HG03460 (cell line): ENCODE measurements around the gene ARHGAP23.

Experiments used
- ATAC-seq: cut with Tn5 transposase; IDR thresholded peaks from one replicate; pipeline ENCODE4 v1.9.1; 2021; ENCODE audit not compliant: unreplicated experiment

ARHGAP23 gene, protein sequence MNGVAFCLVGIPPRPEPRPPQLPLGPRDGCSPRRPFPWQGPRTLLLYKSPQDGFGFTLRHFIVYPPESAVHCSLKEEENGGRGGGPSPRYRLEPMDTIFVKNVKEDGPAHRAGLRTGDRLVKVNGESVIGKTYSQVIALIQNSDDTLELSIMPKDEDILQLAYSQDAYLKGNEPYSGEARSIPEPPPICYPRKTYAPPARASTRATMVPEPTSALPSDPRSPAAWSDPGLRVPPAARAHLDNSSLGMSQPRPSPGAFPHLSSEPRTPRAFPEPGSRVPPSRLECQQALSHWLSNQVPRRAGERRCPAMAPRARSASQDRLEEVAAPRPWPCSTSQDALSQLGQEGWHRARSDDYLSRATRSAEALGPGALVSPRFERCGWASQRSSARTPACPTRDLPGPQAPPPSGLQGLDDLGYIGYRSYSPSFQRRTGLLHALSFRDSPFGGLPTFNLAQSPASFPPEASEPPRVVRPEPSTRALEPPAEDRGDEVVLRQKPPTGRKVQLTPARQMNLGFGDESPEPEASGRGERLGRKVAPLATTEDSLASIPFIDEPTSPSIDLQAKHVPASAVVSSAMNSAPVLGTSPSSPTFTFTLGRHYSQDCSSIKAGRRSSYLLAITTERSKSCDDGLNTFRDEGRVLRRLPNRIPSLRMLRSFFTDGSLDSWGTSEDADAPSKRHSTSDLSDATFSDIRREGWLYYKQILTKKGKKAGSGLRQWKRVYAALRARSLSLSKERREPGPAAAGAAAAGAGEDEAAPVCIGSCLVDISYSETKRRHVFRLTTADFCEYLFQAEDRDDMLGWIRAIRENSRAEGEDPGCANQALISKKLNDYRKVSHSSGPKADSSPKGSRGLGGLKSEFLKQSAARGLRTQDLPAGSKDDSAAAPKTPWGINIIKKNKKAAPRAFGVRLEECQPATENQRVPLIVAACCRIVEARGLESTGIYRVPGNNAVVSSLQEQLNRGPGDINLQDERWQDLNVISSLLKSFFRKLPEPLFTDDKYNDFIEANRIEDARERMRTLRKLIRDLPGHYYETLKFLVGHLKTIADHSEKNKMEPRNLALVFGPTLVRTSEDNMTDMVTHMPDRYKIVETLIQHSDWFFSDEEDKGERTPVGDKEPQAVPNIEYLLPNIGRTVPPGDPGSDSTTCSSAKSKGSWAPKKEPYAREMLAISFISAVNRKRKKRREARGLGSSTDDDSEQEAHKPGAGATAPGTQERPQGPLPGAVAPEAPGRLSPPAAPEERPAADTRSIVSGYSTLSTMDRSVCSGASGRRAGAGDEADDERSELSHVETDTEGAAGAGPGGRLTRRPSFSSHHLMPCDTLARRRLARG (N-terminal part only)

DNA sequence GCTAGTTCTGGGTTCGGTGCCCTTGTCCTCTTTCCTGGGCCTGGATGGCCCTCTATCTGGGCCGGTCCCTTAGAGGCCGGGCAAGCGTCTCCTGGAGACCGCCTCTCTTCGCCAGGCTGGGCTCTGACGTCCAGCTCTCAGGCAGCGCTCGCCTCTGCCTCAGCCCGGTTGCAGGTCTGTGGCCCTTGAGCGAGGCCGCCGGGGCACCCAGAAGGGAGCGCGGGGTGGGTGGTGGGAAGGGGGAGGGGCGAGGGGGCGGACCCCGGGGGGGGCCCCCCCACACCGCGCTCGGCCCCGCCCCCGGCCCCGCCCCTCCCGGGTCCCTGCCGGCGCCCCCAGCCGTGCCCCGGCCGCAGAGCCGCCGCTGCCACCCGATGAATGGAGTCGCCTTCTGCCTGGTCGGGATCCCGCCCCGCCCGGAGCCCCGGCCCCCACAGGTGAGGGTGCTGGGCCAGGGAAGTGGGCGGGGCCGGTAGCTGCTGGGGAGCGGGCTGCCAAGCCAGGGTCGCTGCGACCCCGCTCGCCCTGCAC lies at the start of gene ARHGAP23:
Gene ARHGAP23 (plus strand): TSS at position 353 of the 531 bp plus-strand sequence. CDS start 22 bp downstream, at position 375.
- ATAC-seq: no peak

DNA sequence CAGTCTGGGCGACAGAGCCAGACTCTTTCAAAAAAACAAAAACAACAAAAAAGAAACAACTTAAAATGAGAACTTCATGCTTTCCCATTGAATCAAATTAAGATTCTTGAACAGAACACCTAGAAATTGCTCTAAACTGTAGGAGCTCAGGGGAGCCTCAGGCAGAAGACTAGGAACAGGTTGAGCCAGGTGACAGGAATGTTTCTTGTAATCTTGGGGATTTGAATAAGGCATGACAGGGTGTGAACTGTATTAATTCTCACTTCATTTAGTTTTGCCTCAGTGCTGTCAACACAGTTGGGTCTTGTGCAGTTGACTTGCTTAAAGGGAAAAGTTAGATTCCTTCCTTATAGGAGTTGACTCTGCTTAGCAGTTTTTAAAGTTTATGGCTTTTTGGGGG lies 48.8 kb upstream of the ARHGAP23 start:
- no peak for ATAC-seq

DNA sequence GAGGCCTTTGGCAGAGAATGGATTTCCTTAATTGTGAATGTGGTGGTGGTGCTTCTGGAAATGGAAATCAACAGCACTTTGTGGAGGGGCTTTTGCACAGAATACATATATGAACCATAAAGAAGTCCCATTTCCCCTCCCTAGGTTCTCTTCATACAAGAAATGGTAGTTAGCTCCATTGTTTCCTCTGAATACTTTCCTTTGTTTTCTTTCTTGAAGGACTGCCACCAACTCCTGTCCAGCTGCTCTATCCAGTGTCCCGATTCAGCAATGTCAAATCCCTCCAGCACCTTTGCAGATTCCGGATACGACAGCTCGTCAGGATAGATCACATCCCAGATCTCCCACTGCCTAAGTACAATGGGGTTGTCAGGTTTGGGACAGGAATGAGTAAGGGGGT lies 33.2 kb upstream of the ARHGAP23 start:
- no peak for ATAC-seq

DNA sequence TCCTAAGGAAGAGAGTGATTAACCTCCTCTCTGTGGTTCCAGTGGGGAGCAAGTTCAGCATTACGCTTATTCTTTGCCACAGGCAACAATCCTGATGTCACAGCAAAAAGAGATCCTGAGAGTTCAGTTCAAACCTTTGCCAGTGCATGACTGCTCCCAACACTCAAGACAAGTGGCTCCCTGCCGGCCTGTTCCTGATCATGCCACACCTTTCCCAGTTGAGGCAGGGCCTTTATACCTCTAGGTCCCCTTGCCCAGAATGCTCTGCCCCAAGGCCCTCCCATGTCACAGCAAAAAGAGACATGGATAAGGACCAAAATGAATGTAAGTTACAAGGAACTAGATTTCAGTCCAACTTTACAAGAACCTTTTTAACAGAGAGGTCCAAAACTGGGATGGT lies 31.0 kb upstream of the ARHGAP23 start:
- ATAC-seq: no peak

DNA sequence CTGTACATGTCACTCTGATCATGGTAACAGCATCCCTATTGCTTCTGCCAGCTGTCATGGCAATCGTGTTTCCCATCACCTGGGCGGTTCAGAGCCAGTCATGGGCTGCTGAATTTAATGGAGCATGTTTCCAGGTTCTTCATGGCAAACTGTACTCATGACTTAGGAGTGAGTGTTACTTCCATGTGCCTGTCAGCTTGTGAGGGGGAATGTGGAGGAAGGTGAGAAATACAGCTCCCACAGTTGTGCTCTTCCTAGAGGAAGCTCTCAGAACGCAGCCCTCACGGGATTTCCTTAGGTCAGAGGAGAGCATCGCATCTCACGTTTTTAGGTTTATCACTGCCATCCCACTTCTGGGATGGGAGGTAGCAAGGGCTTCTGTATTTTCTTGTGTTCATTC lies 28.0 kb upstream of the ARHGAP23 start:
- no peak for ATAC-seq

DNA sequence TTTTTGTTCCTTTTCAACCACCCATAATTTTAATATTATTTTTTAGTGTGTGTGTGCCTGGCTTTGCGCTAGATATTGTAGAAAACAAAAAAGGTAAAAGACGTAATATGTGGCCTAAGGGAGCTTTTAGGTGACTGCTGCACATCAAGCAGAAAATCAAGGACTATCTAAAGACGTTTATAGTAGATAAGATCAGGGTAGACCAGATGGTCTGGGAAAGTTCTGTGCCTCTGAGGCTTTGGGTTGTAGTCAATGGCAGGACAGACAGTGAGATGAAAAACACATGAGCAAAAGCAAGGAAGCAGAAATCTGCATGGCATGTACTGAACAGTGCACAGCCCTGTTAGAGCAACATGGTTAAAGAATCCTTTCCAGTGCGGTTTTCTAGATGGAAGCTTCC lies 26.8 kb upstream of the ARHGAP23 start:
- no peak for ATAC-seq

DNA sequence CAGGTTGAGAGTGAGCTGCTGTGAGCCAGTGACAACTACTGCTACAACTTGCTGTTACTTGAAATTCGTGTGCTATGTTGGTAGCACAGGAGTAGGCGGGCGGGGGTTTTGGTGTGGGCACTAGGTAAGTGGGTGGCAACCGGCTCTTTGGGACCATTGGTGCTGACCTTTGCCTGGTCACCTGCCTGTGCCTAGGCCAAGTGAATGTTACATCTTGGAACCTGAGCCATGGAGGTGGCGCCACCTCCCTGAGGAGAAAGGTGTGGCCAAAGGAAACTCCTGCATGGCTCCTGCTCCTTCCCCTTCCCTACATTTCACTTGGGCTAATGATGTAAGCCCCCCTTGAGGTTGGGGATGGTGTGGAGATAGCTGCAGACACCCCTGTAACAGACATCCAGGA lies 25.4 kb upstream of the ARHGAP23 start:
- no peak for ATAC-seq

DNA sequence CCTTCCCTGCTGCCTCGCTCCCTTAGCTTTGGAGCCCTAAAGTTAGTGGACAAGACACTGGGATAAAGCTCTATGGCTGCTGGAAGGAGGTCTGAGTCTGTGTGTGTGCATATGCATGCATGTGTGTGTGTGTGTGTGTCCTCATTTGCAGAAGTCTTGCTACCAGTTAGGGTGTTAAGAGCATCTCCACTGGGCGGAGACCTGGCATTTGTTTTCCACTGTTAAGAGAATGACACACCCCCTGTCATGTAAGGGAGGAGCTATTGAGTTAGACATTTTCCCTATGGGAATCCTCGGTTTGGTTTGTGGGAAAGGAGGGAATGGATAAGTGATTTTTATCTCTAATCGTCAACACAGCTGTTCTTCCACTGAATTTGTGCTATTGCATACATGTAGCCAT lies 24.8 kb upstream of the ARHGAP23 start:
- no peak for ATAC-seq

DNA sequence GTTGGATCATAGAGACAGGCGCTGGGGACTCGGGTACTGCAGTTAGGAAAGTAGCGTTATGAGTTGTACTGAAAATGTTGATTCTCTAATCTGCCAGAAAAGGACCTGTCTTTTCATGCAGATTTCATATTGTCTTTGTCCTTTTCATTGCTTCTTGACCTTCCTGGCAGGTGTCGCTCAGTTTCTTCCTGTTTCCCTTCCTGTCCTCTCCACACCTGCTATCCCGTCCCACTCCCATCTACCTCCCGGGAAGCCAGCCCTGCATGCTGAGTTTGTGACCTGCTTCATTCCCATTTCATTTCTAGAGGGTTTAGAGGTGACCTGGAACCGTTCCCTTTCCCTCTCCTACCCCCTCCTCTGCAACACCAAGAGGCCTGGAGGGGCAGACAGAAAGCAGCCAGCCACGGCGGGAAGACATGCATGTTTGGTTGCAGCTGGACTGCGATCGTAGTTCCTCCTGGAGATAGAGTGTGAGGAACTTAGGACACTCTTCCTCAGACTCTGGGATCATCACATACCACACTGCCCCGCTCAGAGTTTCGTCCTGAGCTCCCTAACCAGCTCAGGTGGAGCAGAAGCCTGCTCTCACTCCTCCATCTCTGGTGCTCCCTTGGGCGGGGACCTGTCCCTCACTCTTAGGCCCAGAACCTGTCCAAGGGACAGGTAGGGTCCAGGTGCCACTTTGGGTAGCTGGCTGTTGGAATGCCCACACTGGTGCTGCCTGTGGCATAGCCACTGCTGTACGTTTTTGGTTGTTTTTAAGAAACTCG lies 23.9 kb upstream of the ARHGAP23 start:
- ATAC-seq: no peak

DNA sequence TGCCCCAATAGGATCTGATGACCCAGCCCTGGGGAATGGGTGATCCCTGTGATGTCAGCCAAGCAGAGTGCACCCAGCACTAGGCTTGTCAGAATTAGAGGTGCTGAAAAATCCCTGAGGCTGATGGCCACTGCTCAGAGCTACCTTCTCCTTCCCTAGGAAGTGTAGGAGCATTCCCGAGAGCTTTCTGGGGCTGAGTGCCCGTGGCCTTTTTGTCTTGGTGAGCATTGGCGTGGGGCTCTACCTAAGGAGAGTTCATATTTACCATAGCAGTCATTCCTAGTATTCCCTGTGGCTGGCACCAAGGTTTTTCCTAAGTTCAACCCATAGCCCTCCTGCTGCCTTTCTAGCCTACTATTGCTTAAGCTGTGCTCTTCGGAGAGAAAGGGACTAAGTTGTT lies 22.6 kb upstream of the ARHGAP23 start:
- ATAC-seq: no peak

DNA sequence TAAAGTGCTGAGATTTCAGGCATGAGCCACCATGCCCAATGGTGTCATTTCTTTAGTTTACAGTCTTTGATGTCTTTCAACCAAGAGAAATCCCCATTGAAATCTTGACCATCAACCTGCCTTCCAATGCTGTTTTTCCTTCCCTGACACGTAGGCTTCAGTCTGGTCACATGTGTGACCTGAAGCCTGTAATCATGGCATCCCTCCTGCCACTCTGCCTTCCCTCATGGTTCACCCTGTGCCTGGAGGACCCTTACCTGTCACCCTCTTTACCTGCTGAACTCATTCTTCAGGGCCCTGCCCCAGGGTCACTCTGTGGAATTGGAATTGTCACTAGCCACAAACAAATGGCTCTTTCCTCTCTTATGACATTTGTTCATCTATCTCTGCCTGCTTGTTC lies 18.1 kb upstream of the ARHGAP23 start:
- no peak for ATAC-seq

DNA sequence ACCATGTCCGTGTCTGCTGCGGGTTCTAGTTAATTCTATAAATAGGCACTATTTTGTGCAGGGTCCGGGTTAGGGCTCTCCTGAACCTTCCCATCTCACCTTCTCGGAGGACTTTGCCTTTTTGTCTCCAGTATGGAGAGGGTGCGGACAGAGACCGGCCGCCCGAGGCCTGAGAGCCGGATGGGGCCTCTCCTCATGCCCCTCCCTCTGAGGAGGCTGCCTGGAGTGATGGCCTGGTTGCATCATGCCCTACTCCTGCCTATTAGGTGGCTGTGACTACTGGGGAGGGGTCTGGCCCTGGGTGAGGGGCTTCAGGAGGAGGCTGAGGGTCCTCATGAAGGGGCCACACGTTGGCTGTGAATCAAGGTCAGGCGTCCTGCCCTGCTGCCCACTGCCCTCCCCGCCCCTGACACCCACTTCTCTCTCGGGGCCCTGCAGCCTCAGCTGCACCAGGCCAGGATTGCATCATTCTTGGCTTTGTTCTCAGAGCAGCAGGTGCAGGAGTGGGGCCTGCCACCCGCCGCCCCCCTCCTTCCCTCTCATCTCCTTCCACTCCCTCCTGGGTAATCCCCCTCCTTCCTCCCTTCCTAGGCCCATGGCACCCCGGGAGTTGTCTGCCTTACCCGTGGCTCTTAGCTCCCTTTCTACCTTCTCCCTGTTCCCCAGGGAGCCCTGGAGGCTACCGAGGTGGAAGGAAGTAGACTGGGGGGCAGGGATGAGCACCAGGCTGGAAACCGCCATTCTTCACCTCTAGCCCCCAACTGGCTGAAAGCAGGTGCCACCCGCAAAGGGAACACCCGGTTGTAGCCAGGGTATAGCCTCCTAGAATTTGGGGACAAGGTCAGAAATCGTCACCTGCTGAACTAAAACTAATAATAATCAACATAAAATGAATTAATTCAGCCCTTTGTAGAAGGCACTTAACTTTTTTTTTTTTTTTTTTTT lies 12.7 kb upstream of the ARHGAP23 start:
- ATAC-seq: no peak

DNA sequence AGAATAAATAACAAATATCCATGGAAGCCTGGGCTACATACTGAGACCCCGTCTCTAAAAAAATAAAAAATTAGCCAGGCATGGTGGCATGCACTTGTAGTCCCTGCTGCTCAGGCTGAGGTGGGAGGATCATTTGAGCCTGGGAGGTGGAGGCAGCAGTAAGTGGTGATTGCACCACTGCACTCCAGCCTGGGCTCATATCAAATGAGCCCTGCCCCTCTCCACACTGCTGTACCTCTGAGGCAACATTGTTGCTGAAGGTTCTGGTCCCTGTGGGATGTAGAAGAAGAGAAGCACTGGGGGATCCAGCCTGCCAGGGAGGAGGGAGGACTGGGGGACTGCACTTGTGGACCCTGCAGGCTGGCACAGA lies 11.4 kb upstream of the ARHGAP23 start:
- ATAC-seq: no peak

DNA sequence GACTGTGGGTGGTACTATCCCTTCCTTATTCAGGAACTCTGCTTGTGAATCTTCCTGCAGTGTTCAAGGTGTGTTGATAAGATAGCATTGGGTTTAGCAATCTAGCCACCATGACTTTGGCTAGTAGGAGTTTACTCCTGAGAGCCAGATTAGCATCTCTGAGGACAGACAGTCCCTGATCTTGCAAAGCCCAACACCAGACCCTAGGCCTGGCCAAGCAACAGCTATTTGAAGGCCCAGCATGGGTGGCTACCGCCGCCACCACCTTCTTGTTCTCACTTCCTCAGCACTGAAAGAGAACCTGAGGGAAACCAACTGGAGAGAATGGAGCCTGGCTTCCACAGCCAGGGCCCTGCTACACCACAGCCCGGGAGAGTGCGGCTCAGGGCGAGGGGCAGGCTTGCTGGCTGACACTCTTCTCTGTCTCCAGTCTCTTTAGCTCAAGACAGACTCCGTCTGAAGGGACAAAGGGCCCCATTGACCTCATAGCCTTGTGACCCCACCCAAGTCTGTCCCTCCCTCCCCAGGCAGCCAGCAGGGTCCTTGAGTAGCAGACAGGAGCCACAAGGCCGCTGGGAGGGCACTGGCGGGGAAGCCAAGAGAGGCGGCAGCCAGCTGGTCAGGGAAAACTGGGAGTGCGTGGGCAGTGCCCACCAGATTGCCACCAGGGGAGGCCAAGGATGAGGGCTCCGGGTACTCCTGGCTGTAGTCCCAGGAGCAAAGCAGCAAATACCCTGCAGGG lies 10.9 kb upstream of the ARHGAP23 start:
- no peak for ATAC-seq

DNA sequence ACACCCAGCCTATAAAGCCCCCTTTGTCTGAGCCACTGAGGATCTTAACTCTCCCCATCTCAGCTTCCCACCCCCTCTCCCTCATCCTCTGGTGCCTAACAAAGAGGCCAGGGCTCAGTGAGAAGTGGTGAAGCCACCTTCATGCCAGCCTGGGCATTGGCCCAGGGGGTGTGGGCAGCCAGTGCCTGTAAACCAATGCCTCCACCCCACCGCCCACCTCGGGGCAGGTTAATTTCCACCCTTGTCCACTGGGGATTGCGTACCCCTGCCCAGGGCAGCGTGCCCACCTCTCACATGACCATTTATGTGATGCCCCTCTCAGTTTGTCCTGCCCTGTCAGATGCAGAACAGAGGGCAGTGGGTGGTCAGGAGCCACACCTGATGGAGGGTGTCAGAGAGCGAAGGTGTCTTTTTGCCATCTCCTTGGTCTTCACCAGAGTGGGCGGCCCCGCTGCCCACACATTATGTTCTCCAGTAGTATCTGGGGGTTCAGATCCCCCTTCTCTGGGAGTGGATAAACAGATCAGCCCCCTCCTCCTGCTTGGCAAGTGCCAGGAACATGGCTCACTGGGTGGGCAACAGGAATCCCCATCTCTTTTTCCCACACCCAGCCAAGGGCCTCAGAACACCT lies 10.1 kb upstream of the ARHGAP23 start:
- no peak for ATAC-seq

DNA sequence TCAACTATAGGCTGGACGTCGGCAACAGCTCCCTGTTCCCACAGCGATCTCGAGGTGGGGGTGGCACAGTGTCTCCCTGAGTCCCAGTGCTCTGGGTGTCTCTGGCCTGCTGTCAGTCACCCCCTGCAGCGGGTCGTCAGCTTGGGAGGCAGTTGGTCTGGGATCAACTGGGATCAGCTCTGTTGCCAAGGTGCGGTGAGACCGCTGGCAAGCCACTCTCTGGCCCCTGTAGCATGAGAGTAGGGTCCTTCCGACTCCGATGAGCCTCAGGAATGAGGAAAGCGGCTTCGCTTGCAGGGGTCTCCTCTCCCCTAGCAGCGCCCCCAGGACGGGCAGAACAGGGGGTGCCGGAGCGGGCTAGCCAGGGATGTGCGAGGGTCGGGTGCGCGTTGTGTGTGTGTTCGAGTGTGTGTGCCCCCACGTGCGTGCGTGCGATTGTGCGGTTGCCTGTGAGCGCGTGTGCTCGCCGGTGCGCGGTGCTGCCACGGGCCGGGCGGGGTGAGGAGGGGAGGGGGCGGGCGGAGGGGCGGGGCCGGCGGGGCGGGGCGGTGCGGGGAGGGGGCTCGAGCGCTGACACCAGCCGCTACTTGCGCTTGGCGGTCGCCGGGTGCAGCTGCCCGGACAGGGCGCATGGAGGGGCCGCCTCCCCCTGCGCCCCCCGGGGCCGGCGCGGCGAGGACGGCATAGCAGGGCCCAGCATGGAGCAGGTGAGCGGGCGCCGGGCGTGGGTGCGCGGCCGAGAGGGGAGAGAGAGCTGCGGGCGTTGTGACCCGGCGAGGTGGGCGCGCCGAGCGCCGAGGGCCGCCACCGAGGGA lies 9.4 kb upstream of the ARHGAP23 start:
- no peak for ATAC-seq

DNA sequence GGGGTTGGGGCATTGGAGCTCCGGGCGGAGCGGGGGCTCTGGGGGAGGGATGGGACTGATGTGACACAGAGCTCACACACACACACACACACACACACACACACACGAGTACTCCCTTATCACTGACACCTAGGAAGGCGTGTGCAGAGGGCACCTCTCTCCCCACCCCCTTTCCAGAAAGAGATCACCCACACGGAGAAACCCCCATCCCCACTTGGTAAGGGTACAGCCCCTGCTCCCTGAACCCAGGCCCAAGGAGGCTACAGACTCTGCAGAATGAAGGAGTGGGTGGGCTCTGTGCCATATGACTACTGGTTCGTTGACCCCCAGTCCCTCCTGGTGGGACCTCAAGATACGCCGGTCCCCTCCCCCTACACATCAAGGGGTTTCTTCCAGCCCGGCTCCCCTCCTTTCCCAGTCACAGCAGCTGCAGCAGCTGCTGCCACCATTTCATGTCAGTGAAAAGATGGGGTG lies 8.7 kb upstream of the ARHGAP23 start:
- no peak for ATAC-seq
